ENCODE measurements around the gene GANAB. TPM values are rescaled to one million over a fixed set of nuclear protein-coding genes. Genes with fewer than 3 reads are reported as not detected.

Gene GANAB
- total RNA-seq, 1 experiment from 2014 or later = 475 TPM

GRCh38 chr11:62647609-62648005 is 1.2 kb upstream of the GANAB start:
- H3K4me3 ChIP-seq (ENCODE audit: low read depth, low read length, poor library complexity, severe bottlenecking) = no peak overlapping the region
- TF ChIP-seq EZH2 (IDR thresholded peaks at IDR 0.05; ENCODE audit: borderline replicate concordance, low read depth, low read length, poor library complexity, severe bottlenecking) (no peak), CTCF (conservative IDR thresholded peaks at IDR 0.05; ENCODE audit: low read depth, low read length) (no peak)
- POLR2A ChIA-PET (ENCODE audit: low non-redundant PET) = interaction anchor here (0.8 kb wide), 1 partner anchor 17 kb away, joined by 3 read pairs; the partner anchor contains the start of gene C11orf98
- intact Hi-C loops (cut with micrococcal nuclease; ENCODE audit: unreplicated experiment) = no loop called here
- H3K9me3 ChIP-seq (ENCODE audit: low read depth, low read length, poor library complexity, severe bottlenecking) = no peaks in the 10 kb centered on the region
- no peak for DNase-seq (ENCODE audit: low spot score)
- CTCF ChIA-PET = no interaction called here
- BruUV-seq (replicated peaks) = no TSS peak
- H3K27me3 ChIP-seq (replicated peaks; ENCODE audit: insufficient read depth, low read depth, low read length, poor library complexity) = no peaks in the 10 kb centered on the region
- H3K36me3 ChIP-seq (ENCODE audit: insufficient read depth, low read length, poor library complexity, severe bottlenecking) = peaks cover 45% of the 10 kb centered on the region
- peaks cover 19% of the 10 kb centered on the region for H3K4me1 ChIP-seq (ENCODE audit: insufficient read depth, low read length, poor library complexity, severe bottlenecking)
- no peak overlapping the region for H3K27ac ChIP-seq (ENCODE audit: low read depth, low read length, poor library complexity, severe bottlenecking)

GRCh38 chr11:62646825-62647608 is 604 bp upstream of the GANAB start:
- Histone ChIP-seq H3K4me1 (ENCODE audit: insufficient read depth, low read length, poor library complexity, severe bottlenecking) (peaks cover 14% of the 10 kb centered on the region), H3K36me3 (ENCODE audit: insufficient read depth, low read length, poor library complexity, severe bottlenecking) (peaks cover 47% of the 10 kb centered on the region), H3K9me3 (ENCODE audit: low read depth, low read length, poor library complexity, severe bottlenecking) (no peaks in the 10 kb centered on the region), H3K27me3 (replicated peaks; ENCODE audit: insufficient read depth, low read depth, low read length, poor library complexity) (no peaks in the 10 kb centered on the region), H3K4me3 (ENCODE audit: low read depth, low read length, poor library complexity, severe bottlenecking) (peak overlapping the region; percentile 96), H3K27ac (ENCODE audit: low read depth, low read length, poor library complexity, severe bottlenecking) (peak overlapping the region; percentile 97)
- intact Hi-C loops (cut with micrococcal nuclease; ENCODE audit: unreplicated experiment) = no loop called here
- ChIA-PET CTCF (no interaction called here), POLR2A (ENCODE audit: low non-redundant PET) (interaction anchor here (0.6 to 0.8 kb wide), 2 partner anchors 18 to 19 kb away, joined by 3 to 9 read pairs; partner anchors contain the start of gene C11orf98)
- DNase-seq (ENCODE audit: low spot score) = no peak
- TF ChIP-seq CTCF (conservative IDR thresholded peaks at IDR 0.05; ENCODE audit: low read depth, low read length) (no peak), EZH2 (IDR thresholded peaks at IDR 0.05; ENCODE audit: borderline replicate concordance, low read depth, low read length, poor library complexity, severe bottlenecking) (no peak)
- BruUV-seq (replicated peaks) = no TSS peak

- TF ChIP-seq EZH2 (IDR thresholded peaks at IDR 0.05; ENCODE audit: borderline replicate concordance, low read depth, low read length, poor library complexity, severe bottlenecking) (no peak), CTCF (conservative IDR thresholded peaks at IDR 0.05; ENCODE audit: low read depth, low read length) (no peak)
- no peaks in the 10 kb centered on the region for H3K9me3 ChIP-seq (ENCODE audit: low read depth, low read length, poor library complexity, severe bottlenecking)
- H3K36me3 ChIP-seq (ENCODE audit: insufficient read depth, low read length, poor library complexity, severe bottlenecking) = peaks cover 47% of the 10 kb centered on the region
- peak overlapping the region; percentile 97 for H3K27ac ChIP-seq (ENCODE audit: low read depth, low read length, poor library complexity, severe bottlenecking)
- intact Hi-C loops (cut with micrococcal nuclease; ENCODE audit: unreplicated experiment) = no loop called here
- H3K27me3 ChIP-seq (replicated peaks; ENCODE audit: insufficient read depth, low read depth, low read length, poor library complexity) = no peaks in the 10 kb centered on the region
- ChIA-PET POLR2A (ENCODE audit: low non-redundant PET) (no interaction called here), CTCF (no interaction called here)
- peaks cover 8% of the 10 kb centered on the region for H3K4me1 ChIP-seq (ENCODE audit: insufficient read depth, low read length, poor library complexity, severe bottlenecking)
- peak overlapping the region; percentile 96 for H3K4me3 ChIP-seq (ENCODE audit: low read depth, low read length, poor library complexity, severe bottlenecking)
- DNase-seq (ENCODE audit: low spot score) = peak; percentile 33
- TSS peak; percentile 48 for BruUV-seq (replicated peaks)
Observed at GRCh38 chr11:62645671-62645945, 805 bp downstream of the GANAB start.

All from A673 (cell line).